Measurements from ENCODE around the gene TKFC. TPM values are rescaled to one million over a fixed set of nuclear protein-coding genes. Genes with fewer than 3 reads are reported as not detected.

TKFC gene
- polyA plus RNA-seq (2012; rRNA removed), result 71.0 and 72.0 TPM in 2 replicates
- polyA plus RNA-seq (2012; cell fraction: cytosol; rRNA removed), result 20.5 and 34.1 TPM in 2 replicates
- polyA plus RNA-seq (2012; cell fraction: nucleus; rRNA removed), result 253 and 263 TPM in 2 replicates

GRCh38 chr11:61332797-61333549 is at the start of gene TKFC, which contains the start of gene DDB1:
TKFC (plus strand) TSS chr11:61333228; CDS start chr11:61334729, 1,501 bp downstream.
DDB1 (minus strand) TSS chr11:61333105; CDS start chr11:61332968, 137 bp downstream.
- Histone ChIP-seq H3K9ac (peak within 1 kb of the TSS; percentile 99), H3K79me2 (ENCODE audit: insufficient read depth) (peaks cover 50% of the 10 kb centered on the region)
- POLR2A ChIA-PET, result interaction anchor here (1.2 to 4.3 kb wide), 6 partner anchors 24 to 96 kb away, joined by 3 to 48 read pairs (median 5); partner anchors contain the start of genes CPSF7, CYB561A3, SDHAF2 and TMEM138

DNA sequence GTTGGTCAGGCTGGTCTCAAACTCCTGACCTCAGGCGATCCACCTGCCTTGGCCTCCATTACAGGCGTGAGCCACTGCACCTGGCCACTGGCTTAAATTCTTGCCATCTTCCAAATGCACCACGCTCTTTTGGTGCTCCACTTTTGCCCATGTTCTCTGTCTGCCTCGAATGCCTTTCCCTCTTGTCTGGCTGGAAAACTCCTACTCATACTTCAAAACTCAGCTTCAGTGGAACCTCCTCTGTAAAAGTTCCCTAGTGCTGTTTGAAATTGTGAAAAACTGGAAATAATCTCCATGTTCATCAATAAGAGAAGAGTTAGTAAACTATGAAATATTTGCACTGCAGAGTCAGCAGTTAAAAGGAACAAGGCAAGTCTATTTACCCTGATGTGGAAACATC is 49.4 kb upstream of the TKFC start:
- no peaks in the 10 kb centered on the region for H4K20me1 ChIP-seq (ENCODE audit: insufficient read depth)
- no peaks in the 10 kb centered on the region for H3K9me2 ChIP-seq
- no peaks in the 10 kb centered on the region for H3K36me3 ChIP-seq (replicated peaks in 1 of 2; ENCODE audit: control insufficient read depth in 1 of 2, insufficient read depth in 2 of 2, low read length in 1 of 2)
- TF ChIP-seq SIN3A (IDR thresholded peaks at IDR 0.05; ENCODE audit: borderline replicate concordance, low read depth, low read length) (no peak), EZH2phosphoT487 (IDR thresholded peaks at IDR 0.05; ENCODE audit: borderline replicate concordance, low read depth) (no peak), GABPA (IDR thresholded peaks at IDR 0.05; ENCODE audit: low read depth) (no peak), USF1 (IDR thresholded peaks at IDR 0.05; ENCODE audit: borderline replicate concordance, low read depth) (no peak), FOXM1 (IDR thresholded peaks at IDR 0.05; ENCODE audit: low read depth) (no peak), NRF1 (IDR thresholded peaks at IDR 0.05; ENCODE audit: low read depth, low read length) (no peak), POLR2AphosphoS5 (IDR thresholded peaks at IDR 0.05; ENCODE audit: low read depth, low read length) (no peak)
- no peaks in the 10 kb centered on the region for H3K4me1 ChIP-seq (ENCODE audit: control insufficient read depth in 1 of 2, insufficient read depth in 2 of 2, low read depth in 1 of 2, low read length in 1 of 2)
- H3K79me2 ChIP-seq (ENCODE audit: insufficient read depth), result no peaks in the 10 kb centered on the region
- no peak overlapping the region for H3K27ac ChIP-seq (ENCODE audit: low read depth in 2 of 2, low read length in 1 of 2)
- no peak overlapping the region for H2AFZ ChIP-seq (ENCODE audit: low read depth)
- H3K27me3 ChIP-seq (ENCODE audit: insufficient read depth), result no peaks in the 10 kb centered on the region
- H3F3A ChIP-seq (replicated peaks; ENCODE audit: insufficient read depth), result no peaks in the 10 kb centered on the region
- no peak overlapping the region for H3K4me2 ChIP-seq
- CTCF ChIA-PET, result interaction anchor here (1.4 kb wide), 1 partner anchor 53 kb away, joined by 4 read pairs; no protein-coding TSS in a partner anchor
- H3K9ac ChIP-seq, result no peak overlapping the region
- POLR2A ChIA-PET, result no interaction called here
- no peak overlapping the region for H3K4me3 ChIP-seq (ENCODE audit: low read depth in 2 of 2, low read length in 1 of 2)
- no peak for DNase-seq
- H3K9me3 ChIP-seq, result no peaks in the 10 kb centered on the region
- WGBS (ENCODE audit: low lambda C conversion rate), result 89% methylated on average over 4 of the region's 4 CpGs

More at GRCh38 chr11:61332797-61333549, at the start of gene TKFC, which contains the start of gene DDB1:
- Histone ChIP-seq H3K36me3 (replicated peaks in 1 of 2; ENCODE audit: control insufficient read depth in 1 of 2, insufficient read depth in 2 of 2, low read length in 1 of 2) (peaks cover 17% of the 10 kb centered on the region in 2 experiments), H3K27me3 (ENCODE audit: insufficient read depth) (no peaks in the 10 kb centered on the region), H3K4me2 (peak within 1 kb of the TSS; percentile 96), H3K9me3 (no peaks in the 10 kb centered on the region), H3F3A (replicated peaks; ENCODE audit: insufficient read depth) (peaks cover 9% of the 10 kb centered on the region), H4K20me1 (ENCODE audit: insufficient read depth) (peaks cover 26% of the 10 kb centered on the region), H3K4me3 (ENCODE audit: low read depth in 2 of 2, low read length in 1 of 2) (peak within 1 kb of the TSS; percentile 92 to 93), H3K9me2 (no peaks in the 10 kb centered on the region), H3K4me1 (ENCODE audit: control insufficient read depth in 1 of 2, insufficient read depth in 2 of 2, low read depth in 1 of 2, low read length in 1 of 2) (peaks cover 21 to 40% of the 10 kb centered on the region in 2 experiments), H3K27ac (ENCODE audit: low read depth in 2 of 2, low read length in 1 of 2) (peak within 1 kb of the TSS; percentile 74 to 96), H2AFZ (ENCODE audit: low read depth) (peak within 1 kb of the TSS; percentile 84)
- 0% methylated on average over 29 of the region's 81 CpGs for WGBS (ENCODE audit: low lambda C conversion rate)
- CTCF ChIA-PET, result interaction anchor here (0.8 to 7.9 kb wide), 7 partner anchors 24 to 306 kb away, joined by 3 to 300 read pairs (median 6); partner anchors contain the start of gene TMEM216
- peak; percentile 59 for TF ChIP-seq ELF1 (IDR thresholded peaks at IDR 0.05)
- TF ChIP-seq MAX (IDR thresholded peaks at IDR 0.05; ENCODE audit: low read depth), result peak; percentile 91
- TF ChIP-seq FOXJ3 (CRISPR knock-in tag; IDR thresholded peaks at IDR 0.05), result peak; percentile 69; the same call in 1 of the 2 replicates
- TF ChIP-seq POLR2AphosphoS5 (IDR thresholded peaks at IDR 0.05; ENCODE audit: low read depth, low read length), result peak; percentile 97
- no peak; the same call in 1 of the 2 replicates for TF ChIP-seq PBX3 (IDR thresholded peaks at IDR 0.05)
- no peak for TF ChIP-seq TEAD4 (IDR thresholded peaks at IDR 0.05; ENCODE audit: borderline replicate concordance, insufficient read depth)
- TF ChIP-seq SMC3 (IDR thresholded peaks at IDR 0.05; ENCODE audit: low read depth, low read length), result no peak
- TF ChIP-seq USF1 (IDR thresholded peaks at IDR 0.05; ENCODE audit: borderline replicate concordance, low read depth), result 0 out of 2 replicates have a peak, but pooled peaks have one; percentile 40
- peak; percentile 91 for TF ChIP-seq MXI1 (IDR thresholded peaks at IDR 0.05; ENCODE audit: low read depth, low read length)
- TF ChIP-seq TAF1 (IDR thresholded peaks at IDR 0.05; ENCODE audit: borderline replicate concordance, low read depth, low read length), result peak; percentile 87; the same call in 1 of the 2 replicates
- peak; percentile 48 for TF ChIP-seq CHD2 (IDR thresholded peaks at IDR 0.05; ENCODE audit: low read length, partially characterized antibody)
- TF ChIP-seq TCF12 (IDR thresholded peaks at IDR 0.05), result peak; percentile 48; the same call in 1 of the 2 replicates
- TF ChIP-seq GABPA (IDR thresholded peaks at IDR 0.05; ENCODE audit: low read depth), result peak; percentile 71
- peak; percentile 88 for TF ChIP-seq SIN3A (IDR thresholded peaks at IDR 0.05; ENCODE audit: borderline replicate concordance, low read depth, low read length)
- peak; percentile 38; the same call in 1 of the 2 replicates for TF ChIP-seq YY1 (IDR thresholded peaks at IDR 0.05; ENCODE audit: low read depth)
- DNase-seq, result peak; percentile 99
